GM19239 (cell line): ENCODE measurements around the gene PSMA7.

ENCODE experiments used
- DNase-seq: peaks from one replicate; pipeline ENCODE4 v3.0.0; 2011; ENCODE audit warnings: low spot score; ENCODE audit not compliant: insufficient read length
- FAIRE-seq: peaks from 2 replicates; lab custom pipeline; 2011; peaks lifted over from hg19 to GRCh38; lab: Jason Lieb, UNC

Gene PSMA7

GRCh38 chr20:62103508-62104233, 39.5 kb downstream of the PSMA7 start:
- no peak for FAIRE-seq
- DNase-seq: no peak

DNA sequence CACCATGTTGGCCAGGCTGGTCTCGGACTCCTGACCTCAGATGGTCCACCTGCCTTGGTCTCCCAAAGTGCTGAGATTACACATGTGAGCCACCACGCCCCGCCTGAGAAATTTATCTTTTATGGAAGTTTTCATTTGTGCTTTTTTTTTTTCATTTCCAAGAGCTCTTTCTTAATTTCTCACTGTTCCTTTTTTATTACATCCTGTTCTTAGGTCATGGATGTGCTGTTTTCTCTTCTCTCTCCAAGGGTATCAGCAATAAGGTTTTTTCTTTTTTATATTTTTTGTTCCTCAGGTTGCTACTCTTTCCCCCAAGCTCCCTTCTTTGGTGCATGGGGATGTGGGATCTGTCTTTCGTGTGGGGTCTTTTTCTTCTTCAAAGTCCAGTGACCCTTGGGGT, 42.1 kb downstream of the PSMA7 start:
- no peak for DNase-seq
- no peak for FAIRE-seq

- FAIRE-seq (no peak), DNase-seq (no peak)
Observed at GRCh38 chr20:62097881-62098407, 45.2 kb downstream of the PSMA7 start.

GRCh38 chr20:62096421-62097380, 46.5 kb downstream of the PSMA7 start:
- FAIRE-seq: no peak
- no peak for DNase-seq

DNA sequence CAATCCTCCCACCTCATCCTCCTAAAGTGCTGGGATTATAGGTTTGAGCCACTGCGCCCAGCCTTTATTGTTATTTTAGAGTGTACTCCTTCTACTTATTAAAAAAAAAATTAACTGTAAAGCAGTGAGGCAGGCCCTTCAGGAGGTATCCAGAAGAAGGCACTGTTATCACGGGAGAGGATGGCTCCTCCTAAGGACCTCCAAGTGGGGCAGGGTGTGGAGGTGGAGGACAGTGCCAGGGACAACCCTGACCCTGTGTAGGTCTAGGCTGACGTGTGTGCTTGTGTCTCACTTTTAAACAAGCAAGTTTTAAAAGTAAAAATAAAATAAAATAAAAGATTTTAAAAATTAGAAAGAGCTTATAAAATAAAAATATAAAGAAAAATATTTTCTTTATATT, 53.8 kb downstream of the PSMA7 start:
- FAIRE-seq: no peak
- no peak for DNase-seq

GRCh38 chr20:62088258-62089127, 54.7 kb downstream of the PSMA7 start:
- FAIRE-seq (no peak), DNase-seq (no peak)

DNA sequence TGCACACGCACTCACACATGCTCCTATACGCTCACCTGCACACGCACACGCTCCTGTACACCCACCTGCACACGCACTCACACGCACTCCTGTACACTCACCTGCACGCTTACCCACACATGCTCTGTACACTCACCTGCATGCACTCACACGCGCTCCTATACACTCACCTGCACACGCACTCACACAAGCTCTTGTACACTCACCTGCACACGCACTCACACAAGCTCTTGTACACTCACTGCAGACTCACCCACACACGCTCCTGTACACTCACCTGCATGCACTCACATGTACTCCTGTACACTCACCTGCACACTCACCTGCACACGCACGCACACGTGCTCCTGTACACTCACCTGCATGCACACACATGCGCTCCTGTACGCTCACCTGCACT, 55.6 kb downstream of the PSMA7 start:
- no peak for FAIRE-seq

GRCh38 chr20:62087227-62087626, 56.0 kb downstream of the PSMA7 start:
- DNase-seq (no peak), FAIRE-seq (no peak)

More for the DNA sequence above, 55.6 kb downstream of the PSMA7 start:
- no peak for DNase-seq
